Thyroid gland (tissue), 4 donors: ENCODE data around the gene FBXO5.

ENCODE experiments used
- POLR2A ChIP-seq, 2 donors: fragments of 450-650 bp; IDR thresholded peaks; one replicate each; pipeline ENCODE4 v1.6.1; 2017; ENCODE audit warnings: antibody characterized with exemption in 2 of 2, mild to moderate bottlenecking in 2 of 2, moderate library complexity in 1 of 2
- TF ChIP-seq, protein P1 (sequence below), 6 experiments: fragments of 200-600 bp in 3 of 6; fragments of 450-650 bp in 3 of 6; sonication (generic) in 3 of 6; IDR thresholded peaks; one replicate each; pipeline ENCODE4 v1.5.1; 2016 to 2019; ENCODE audit warnings: antibody characterized with exemption in 6 of 6, mild to moderate bottlenecking in 2 of 6, inconsistent platforms in 1 of 6, moderate library complexity in 1 of 6

DNA sequence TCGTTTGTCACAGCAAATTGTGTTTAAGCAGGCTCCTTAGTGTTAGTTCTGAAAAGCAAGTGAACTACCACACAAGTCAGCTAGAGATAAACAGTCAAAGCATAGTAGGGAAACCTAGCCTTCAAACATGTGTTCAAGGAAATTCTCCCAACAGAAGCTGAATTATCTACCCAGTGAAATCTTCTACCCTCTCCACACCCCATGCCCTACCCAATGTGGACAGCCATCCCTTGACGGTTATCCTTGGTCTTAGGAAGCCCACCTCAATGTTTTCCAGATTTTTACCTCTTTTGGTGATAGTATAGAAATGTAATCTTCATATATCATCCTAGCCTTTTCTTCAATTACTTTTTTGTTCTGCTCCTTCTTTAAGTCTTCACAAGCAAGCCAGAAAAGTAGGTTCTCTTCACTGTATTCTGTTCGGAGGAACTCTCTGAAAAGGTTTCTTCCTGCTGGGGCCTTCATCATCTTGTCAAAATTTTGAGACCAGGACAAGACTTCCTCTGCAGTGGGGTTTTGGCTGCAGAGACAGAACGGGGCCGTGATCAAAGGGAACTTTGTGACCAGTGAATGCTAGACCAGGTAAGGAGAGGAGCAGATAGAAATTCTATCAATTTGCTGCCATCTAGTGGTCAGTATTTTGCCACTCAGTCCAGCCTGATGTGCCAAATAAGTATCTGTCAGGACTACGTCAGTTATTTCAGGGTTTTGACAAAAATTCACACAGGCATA lies 41.3 kb upstream of the FBXO5 start:
- no peak for TF ChIP-seq POLR2A (IDR thresholded peaks at IDR 0.05)
- TF ChIP-seq, protein P1, sequence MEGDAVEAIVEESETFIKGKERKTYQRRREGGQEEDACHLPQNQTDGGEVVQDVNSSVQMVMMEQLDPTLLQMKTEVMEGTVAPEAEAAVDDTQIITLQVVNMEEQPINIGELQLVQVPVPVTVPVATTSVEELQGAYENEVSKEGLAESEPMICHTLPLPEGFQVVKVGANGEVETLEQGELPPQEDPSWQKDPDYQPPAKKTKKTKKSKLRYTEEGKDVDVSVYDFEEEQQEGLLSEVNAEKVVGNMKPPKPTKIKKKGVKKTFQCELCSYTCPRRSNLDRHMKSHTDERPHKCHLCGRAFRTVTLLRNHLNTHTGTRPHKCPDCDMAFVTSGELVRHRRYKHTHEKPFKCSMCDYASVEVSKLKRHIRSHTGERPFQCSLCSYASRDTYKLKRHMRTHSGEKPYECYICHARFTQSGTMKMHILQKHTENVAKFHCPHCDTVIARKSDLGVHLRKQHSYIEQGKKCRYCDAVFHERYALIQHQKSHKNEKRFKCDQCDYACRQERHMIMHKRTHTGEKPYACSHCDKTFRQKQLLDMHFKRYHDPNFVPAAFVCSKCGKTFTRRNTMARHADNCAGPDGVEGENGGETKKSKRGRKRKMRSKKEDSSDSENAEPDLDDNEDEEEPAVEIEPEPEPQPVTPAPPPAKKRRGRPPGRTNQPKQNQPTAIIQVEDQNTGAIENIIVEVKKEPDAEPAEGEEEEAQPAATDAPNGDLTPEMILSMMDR (IDR thresholded peaks at IDR 0.05) = peak; percentile 39 to 79 (median 58)
